Activated CD4-positive, alpha-beta T cell treated with anti-CD3 and anti-CD28 coated beads, Interleukin-2, Interleukin-4, amounts not matched to agents 100 ng/mL and 50 ng/mL, durations not matched to agents 16 hours and 8 hours (primary cell): ENCODE data around the gene CCDC179.

Experiments used
- DNase-seq: peaks from one replicate; pipeline ENCODE4 v3.0.0-alpha.2; 2020; ENCODE audit warnings: low spot score

The CCDC179 gene

GRCh38 chr11:22807855-22808570 lies 52.3 kb downstream of the CCDC179 start:
- DNase-seq = no peak

- no peak for DNase-seq
Measured at GRCh38 chr11:22807391-22807790, 52.9 kb downstream of the CCDC179 start.

DNA sequence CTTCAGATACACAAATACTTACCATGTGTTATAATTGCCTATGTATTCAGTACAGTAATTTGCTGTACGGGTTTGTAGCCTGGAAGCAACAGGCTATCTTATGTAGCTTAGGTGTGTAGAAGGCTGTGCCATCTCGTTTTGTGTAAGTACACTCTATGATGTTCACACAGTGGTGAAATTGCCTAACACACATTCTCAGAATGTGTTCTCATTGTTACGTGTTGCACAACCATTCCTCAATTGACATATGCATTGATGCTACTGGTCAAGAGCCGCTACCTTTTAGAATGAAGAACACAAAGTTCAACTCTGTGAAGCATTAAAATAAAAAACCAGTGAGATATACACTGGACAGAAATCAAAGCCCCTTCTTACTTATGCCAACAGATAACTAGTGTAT lies 57.4 kb downstream of the CCDC179 start:
- no peak for DNase-seq

GRCh38 chr11:22800482-22800881 lies 59.8 kb downstream of the CCDC179 start:
- no peak for DNase-seq

- DNase-seq = no peak
Measured at GRCh38 chr11:22798901-22799300, 61.4 kb downstream of the CCDC179 start.

GRCh38 chr11:22797047-22797446 lies 63.2 kb downstream of the CCDC179 start:
- no peak for DNase-seq
